ENCODE data around the gene PROSER2.

The PROSER2 gene

DNA sequence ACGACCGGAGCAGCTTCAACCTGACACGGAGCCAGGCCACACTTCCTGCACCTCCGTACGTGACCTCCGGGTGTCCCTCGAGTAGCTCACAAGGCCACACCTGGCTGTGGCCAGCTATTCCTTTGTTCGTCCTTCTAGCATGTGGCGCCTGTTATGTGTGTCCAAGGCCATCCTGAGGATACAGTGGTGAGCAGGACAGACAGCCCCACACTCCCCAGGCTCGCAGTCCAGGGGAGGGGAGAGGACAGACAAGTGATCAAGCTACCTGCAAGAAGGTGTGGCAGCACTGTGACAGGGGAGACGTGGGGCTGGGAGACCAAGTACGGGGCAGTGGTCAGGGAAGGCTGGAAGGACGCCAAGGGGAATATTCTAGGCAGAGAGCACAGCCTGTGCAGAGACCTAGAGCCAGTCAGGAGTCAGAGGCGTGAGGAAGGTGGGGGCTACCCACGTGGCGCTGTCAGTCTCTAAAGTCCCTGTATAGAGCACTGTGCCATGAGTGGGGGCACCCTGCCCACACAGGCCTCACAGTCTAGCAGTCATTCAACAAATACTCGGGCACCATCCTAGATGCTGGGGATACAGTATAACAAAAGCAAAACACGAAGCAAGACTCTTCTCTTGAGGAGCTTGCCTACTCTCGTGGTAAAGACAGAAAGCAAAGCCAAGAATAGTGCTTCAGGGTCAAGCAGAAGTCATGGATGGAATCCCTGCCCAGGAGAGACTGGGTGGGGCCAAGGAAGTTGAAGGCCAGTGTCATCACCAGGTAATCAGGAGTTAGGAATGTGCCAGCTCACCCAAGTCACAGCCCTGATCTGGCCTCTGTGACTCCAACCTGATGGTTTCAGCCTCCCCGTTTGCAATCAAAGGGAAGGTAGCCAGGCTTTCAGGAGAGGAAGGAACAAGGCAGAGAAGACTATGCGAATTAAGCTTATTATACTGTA is 58.6 kb downstream of the PROSER2 start:
- no peak overlapping the region for H3K4me3 ChIP-seq (IDR thresholded peaks at IDR 0.05; ENCODE audit: insufficient read depth, low read depth, low read length)
- H3K4me2 ChIP-seq = no peak overlapping the region
- no peak overlapping the region for H3K9ac ChIP-seq
- H4K20me1 ChIP-seq (ENCODE audit: insufficient read depth) = no peaks in the 10 kb centered on the region
- no peaks in the 10 kb centered on the region for H3K27me3 ChIP-seq (ENCODE audit: insufficient read depth, low read depth)
- H3K79me2 ChIP-seq (ENCODE audit: insufficient read depth, low read depth) = no peaks in the 10 kb centered on the region
- H3K4me1 ChIP-seq (ENCODE audit: low read depth, poor library complexity, severe bottlenecking) = no peaks in the 10 kb centered on the region
- H3K36me3 ChIP-seq (ENCODE audit: insufficient read depth) = no peaks in the 10 kb centered on the region
- H3K27ac ChIP-seq = no peak overlapping the region
- no peak overlapping the region for H2AFZ ChIP-seq (ENCODE audit: low read depth)
- TF ChIP-seq, protein P1, sequence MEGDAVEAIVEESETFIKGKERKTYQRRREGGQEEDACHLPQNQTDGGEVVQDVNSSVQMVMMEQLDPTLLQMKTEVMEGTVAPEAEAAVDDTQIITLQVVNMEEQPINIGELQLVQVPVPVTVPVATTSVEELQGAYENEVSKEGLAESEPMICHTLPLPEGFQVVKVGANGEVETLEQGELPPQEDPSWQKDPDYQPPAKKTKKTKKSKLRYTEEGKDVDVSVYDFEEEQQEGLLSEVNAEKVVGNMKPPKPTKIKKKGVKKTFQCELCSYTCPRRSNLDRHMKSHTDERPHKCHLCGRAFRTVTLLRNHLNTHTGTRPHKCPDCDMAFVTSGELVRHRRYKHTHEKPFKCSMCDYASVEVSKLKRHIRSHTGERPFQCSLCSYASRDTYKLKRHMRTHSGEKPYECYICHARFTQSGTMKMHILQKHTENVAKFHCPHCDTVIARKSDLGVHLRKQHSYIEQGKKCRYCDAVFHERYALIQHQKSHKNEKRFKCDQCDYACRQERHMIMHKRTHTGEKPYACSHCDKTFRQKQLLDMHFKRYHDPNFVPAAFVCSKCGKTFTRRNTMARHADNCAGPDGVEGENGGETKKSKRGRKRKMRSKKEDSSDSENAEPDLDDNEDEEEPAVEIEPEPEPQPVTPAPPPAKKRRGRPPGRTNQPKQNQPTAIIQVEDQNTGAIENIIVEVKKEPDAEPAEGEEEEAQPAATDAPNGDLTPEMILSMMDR (conservative IDR thresholded peaks at IDR 0.05; ENCODE audit: low read depth, low read length) = no peak

DNA sequence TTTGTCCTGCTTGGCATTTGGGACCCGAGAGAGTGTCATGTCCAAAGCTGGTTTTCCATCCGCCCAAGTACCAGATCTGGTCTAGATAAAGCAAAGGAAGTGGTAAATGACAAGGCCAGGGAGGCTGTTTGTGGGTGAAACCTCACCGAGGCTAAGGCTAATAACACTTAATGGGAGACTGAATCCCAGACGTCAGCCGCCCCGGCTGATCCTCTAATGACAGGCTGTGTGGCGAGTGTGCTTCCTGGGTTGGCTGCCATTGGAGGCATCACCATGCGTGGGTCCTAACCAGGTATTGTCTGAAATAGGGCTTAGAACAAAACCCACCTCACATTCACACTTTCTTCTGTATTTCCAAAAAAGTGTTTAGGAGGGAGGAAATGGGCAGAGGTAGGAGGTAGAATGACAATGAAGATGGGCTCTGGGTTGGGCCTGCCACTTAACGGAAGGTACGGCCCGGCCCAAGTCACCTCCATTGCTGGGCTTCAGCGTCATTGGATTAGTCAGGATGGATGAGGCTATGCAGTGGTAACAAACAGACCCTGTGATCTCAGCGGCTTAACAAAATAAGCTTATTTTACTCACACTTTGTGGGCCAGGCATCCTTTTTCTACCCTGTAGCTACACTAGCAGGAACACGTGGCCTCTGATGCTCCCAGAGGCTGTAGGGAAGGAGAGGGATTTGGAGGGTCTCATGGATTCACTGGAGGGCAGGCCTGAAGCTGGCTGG is 59.7 kb downstream of the PROSER2 start:
- no peaks in the 10 kb centered on the region for H3K36me3 ChIP-seq (ENCODE audit: insufficient read depth)
- no peaks in the 10 kb centered on the region for H3K4me1 ChIP-seq (ENCODE audit: low read depth, poor library complexity, severe bottlenecking)
- no peak overlapping the region for H2AFZ ChIP-seq (ENCODE audit: low read depth)
- H3K79me2 ChIP-seq (ENCODE audit: insufficient read depth, low read depth) = no peaks in the 10 kb centered on the region
- no peak overlapping the region for H3K4me3 ChIP-seq (IDR thresholded peaks at IDR 0.05; ENCODE audit: insufficient read depth, low read depth, low read length)
- H3K9ac ChIP-seq = no peak overlapping the region
- no peaks in the 10 kb centered on the region for H3K27me3 ChIP-seq (ENCODE audit: insufficient read depth, low read depth)
- H3K4me2 ChIP-seq = no peak overlapping the region
- no peaks in the 10 kb centered on the region for H4K20me1 ChIP-seq (ENCODE audit: insufficient read depth)
- TF ChIP-seq, protein P1 (conservative IDR thresholded peaks at IDR 0.05; ENCODE audit: low read depth, low read length) = no peak
- no peak overlapping the region for H3K27ac ChIP-seq

DNA sequence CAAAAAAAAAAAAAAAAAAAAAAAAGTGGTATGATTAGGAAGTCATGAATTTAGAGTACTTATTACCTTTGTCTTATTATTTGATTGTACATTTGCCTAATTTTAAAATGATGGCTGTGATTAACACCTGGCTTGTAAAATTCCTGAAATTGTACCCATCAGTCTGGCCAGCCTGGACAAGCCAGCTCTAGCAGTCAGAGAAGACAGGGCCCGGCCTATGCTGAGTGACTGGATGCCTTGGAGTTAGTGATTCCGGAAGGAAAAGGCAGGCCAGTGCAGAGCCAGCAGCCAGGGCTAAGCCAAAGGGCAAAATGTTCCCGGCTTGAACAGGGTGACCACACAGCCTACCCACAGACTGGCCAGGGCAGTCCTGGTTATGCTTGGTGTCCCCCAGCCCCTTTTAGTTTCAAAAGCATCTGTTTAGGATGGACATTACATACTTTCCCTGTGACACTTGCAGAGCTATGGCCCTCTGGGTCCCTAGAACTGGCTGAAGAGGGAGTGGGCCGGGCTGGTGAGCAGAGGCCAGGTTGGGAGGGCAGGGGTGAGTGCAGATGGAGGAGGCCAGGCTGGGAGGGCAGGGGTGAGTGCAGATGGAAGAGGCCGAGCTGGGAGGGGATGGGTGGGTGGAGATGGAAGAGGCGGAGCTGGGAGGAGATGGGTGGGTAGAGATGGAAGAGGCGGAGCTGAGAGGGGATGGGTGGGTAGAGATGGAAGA is 61.7 kb downstream of the PROSER2 start:
- no peak overlapping the region for H3K4me3 ChIP-seq (IDR thresholded peaks at IDR 0.05; ENCODE audit: insufficient read depth, low read depth, low read length)
- no peak overlapping the region for H3K27ac ChIP-seq
- H3K9ac ChIP-seq = no peak overlapping the region
- H3K4me1 ChIP-seq (ENCODE audit: low read depth, poor library complexity, severe bottlenecking) = no peaks in the 10 kb centered on the region
- H3K4me2 ChIP-seq = no peak overlapping the region
- no peaks in the 10 kb centered on the region for H3K36me3 ChIP-seq (ENCODE audit: insufficient read depth)
- H3K27me3 ChIP-seq (ENCODE audit: insufficient read depth, low read depth) = no peaks in the 10 kb centered on the region
- no peaks in the 10 kb centered on the region for H4K20me1 ChIP-seq (ENCODE audit: insufficient read depth)
- no peaks in the 10 kb centered on the region for H3K79me2 ChIP-seq (ENCODE audit: insufficient read depth, low read depth)
- H2AFZ ChIP-seq (ENCODE audit: low read depth) = no peak overlapping the region
- TF ChIP-seq, protein P1 (conservative IDR thresholded peaks at IDR 0.05; ENCODE audit: low read depth, low read length) = no peak

DNA sequence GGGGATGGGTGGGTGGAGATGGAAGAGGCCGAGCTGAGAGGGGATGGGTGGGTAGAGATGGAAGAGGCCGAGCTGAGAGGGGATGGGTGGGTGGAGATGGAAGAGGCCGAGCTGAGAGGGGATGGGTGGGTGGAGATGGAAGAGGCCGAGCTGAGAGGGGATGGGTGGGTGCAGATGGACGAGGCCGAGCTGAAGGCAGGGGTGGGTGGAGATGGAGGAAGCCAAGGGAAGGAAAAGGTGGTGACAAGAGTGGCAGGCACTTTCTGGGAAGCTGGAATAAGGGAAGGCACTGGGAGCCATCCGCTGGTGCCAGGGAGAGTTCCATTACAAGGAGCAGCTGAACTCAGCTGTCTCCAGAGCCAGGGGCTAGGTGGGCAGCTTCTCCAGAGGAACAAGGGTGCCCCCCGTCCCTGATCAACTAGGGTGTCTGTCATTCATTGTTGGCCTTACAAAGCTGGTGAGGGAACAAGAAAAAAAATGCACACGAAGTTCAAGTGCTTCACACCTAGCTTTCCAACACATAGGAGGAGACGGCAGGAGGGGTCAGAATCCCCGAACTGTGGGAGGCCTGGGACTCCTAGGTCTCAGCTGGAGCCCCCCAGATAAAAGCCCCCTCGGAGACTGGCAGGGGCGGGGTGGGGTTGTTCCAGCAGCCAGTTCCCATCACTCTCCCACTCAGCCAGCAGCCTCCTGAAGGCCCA is 62.4 kb downstream of the PROSER2 start:
- Histone ChIP-seq H3K4me1 (ENCODE audit: low read depth, poor library complexity, severe bottlenecking) (no peaks in the 10 kb centered on the region), H2AFZ (ENCODE audit: low read depth) (no peak overlapping the region), H3K27me3 (ENCODE audit: insufficient read depth, low read depth) (no peaks in the 10 kb centered on the region), H4K20me1 (ENCODE audit: insufficient read depth) (no peaks in the 10 kb centered on the region), H3K79me2 (ENCODE audit: insufficient read depth, low read depth) (no peaks in the 10 kb centered on the region), H3K4me2 (no peak overlapping the region), H3K9ac (no peak overlapping the region), H3K27ac (no peak overlapping the region), H3K36me3 (ENCODE audit: insufficient read depth) (no peaks in the 10 kb centered on the region), H3K4me3 (IDR thresholded peaks at IDR 0.05; ENCODE audit: insufficient read depth, low read depth, low read length) (no peak overlapping the region)
- TF ChIP-seq, protein P1 (conservative IDR thresholded peaks at IDR 0.05; ENCODE audit: low read depth, low read length) = no peak

Data from KMS-11 (cell line).